Memory B cell (primary cell): ENCODE data around the gene PLA2G10.

ENCODE experiments used
- ATAC-seq: fragments of 150-1000 bp; cut with Tn5 transposase; 2 replicates; pipeline ENCODE4 v1.10.0; 2021; ENCODE audit warnings: low read depth, mild to moderate bottlenecking, moderate library complexity
- DNase-seq, 2 donors: peaks; one replicate each; pipeline ENCODE4 v3.0.0; 2022; ENCODE audit warnings: low spot score in 2 of 2
- H3K27ac Mint-ChIP-seq: one replicate; pipeline ENCODE4 v1.8.0; 2022; ENCODE audit warnings: mild to moderate bottlenecking, moderate library complexity, mixed read lengths
- H3K27me3 Mint-ChIP-seq: one replicate; pipeline ENCODE4 v1.8.0; 2022; ENCODE audit warnings: mixed read lengths
- H3K36me3 Mint-ChIP-seq: one replicate; pipeline ENCODE4 v1.8.0; 2022; ENCODE audit warnings: mild to moderate bottlenecking, mixed read lengths
- H3K4me1 Mint-ChIP-seq: one replicate; pipeline ENCODE4 v1.8.0; 2022; ENCODE audit warnings: mixed read lengths
- H3K4me3 Mint-ChIP-seq: one replicate; pipeline ENCODE4 v1.8.0; 2022; ENCODE audit warnings: mild to moderate bottlenecking, moderate library complexity, mixed read lengths
- H3K9me3 Mint-ChIP-seq: one replicate; pipeline ENCODE4 v1.8.0; 2022; ENCODE audit warnings: mixed read lengths

Gene PLA2G10

DNA sequence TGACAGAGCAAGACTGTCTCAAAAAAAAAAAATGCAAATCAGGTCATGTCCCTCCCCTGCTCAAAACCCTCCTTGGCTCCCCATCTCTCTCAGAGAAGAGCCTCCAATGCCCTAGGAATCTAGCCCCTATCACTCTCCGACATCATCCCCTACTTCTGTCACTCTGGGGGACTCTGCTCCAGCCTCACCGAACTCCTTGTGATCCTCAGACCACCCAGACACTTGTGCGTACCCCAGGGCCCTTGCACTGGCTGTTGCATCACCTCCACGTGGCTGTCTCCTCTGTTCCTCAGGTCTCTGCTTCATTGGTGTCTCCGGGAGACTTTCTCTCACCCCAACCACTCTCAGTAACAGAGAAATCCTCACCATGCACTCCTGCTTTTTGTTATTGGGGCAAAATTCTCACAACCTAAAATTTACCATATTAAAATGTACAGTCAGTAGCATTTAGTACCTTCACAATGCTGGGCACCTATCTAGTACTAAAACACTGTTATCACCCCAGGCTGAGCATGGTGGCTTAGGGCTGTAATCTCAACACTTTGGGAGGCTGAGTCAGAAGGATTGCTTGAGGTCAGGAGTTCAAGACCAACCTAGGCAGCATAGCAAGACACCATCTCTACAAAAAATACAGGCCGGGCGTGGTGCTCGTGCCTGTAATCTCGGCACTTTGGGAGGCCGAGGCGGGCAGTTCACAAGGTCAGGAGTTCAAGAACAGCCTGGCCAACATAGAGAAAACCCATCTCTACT is 15.2 kb downstream of the PLA2G10 start:
- Mint-ChIP-seq H3K9me3 (peaks cover 3% of the 10 kb centered on the region), H3K27ac (no peak overlapping the region), H3K36me3 (peaks cover 4% of the 10 kb centered on the region), H3K4me3 (no peak overlapping the region), H3K27me3 (peaks cover 6% of the 10 kb centered on the region), H3K4me1 (peaks cover 4% of the 10 kb centered on the region)
- ATAC-seq = no peak
- DNase-seq = no peak

DNA sequence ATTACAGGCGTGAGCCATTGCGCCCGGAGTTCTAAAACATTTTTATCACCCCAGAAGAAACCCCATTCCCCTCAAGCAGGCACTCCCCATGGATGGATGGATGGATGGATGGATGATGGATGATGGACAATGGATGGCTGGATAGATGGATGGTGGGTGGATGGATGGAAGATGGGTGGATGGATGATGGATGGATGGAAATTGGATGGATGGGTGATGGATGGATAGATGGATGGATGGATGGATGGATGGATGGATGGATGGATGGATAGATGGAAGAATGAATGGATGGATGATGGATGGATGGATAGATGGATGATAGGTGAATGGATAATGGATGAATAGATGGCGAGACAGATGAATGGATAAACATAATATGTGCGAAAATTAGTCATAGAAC is 16.5 kb downstream of the PLA2G10 start:
- no peak overlapping the region for H3K27ac Mint-ChIP-seq
- H3K36me3 Mint-ChIP-seq = peaks cover 2% of the 10 kb centered on the region
- H3K9me3 Mint-ChIP-seq = peaks cover 3% of the 10 kb centered on the region

DNA sequence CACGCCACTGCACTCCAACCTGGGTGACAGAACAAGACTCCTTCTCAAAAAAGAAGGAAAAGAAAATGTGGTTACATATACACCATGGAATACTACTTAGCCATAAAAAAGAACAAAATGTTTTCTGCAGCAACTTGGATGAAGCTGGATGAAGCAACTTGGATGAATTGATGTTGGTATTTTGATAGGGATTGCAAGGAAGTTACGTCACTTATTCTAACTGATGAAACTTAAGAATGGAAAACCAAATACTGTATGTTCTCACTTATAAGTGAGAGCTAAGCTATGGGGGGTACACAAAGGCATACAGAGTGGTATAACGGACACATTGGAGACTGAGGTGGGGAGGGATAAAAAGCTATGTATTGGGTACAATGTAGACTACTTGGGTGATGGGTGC is 17.5 kb downstream of the PLA2G10 start:
- peaks cover 2% of the 10 kb centered on the region for H3K36me3 Mint-ChIP-seq
- H3K9me3 Mint-ChIP-seq = peaks cover 3% of the 10 kb centered on the region
- H3K27me3 Mint-ChIP-seq = peaks cover 4% of the 10 kb centered on the region
- peaks cover 13% of the 10 kb centered on the region for H3K4me1 Mint-ChIP-seq
- no peak for DNase-seq
- H3K27ac Mint-ChIP-seq = no peak overlapping the region
- no peak overlapping the region for H3K4me3 Mint-ChIP-seq
- no peak for ATAC-seq

More for the DNA sequence above, 16.5 kb downstream of the PLA2G10 start:
- peaks cover 4% of the 10 kb centered on the region for H3K27me3 Mint-ChIP-seq
- H3K4me1 Mint-ChIP-seq = peaks cover 5% of the 10 kb centered on the region
- no peak for ATAC-seq
- DNase-seq = no peak
- H3K4me3 Mint-ChIP-seq = no peak overlapping the region

DNA sequence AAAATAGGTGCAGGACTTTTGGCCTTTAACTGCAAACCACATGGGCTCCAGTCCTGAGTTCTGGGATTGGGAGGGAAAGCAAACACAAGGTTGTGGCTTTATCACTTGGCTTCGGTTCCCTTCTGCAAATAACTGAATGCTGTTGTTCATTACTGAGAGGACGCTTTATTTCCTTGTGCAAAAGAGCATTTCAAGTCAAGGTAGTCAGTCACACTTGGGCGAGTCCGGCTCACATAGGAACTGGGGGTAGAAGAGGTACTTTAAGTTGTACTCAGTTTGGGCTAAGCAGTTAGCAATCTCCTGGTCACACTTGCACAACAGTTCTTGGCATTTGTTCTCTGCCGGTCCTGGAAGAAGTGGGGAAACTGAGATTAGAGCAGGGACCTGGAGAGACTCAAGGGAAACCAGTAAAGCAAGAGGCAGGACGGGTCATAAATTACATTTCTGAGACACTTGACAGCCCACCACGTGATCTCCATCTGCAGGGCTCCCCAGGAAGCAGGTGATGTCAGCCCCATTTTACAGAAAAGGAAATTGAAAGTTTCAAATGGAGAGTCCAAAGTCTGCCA is 21.6 kb downstream of the PLA2G10 start:
- H3K4me3 Mint-ChIP-seq = peak overlapping the region; percentile 72

DNA sequence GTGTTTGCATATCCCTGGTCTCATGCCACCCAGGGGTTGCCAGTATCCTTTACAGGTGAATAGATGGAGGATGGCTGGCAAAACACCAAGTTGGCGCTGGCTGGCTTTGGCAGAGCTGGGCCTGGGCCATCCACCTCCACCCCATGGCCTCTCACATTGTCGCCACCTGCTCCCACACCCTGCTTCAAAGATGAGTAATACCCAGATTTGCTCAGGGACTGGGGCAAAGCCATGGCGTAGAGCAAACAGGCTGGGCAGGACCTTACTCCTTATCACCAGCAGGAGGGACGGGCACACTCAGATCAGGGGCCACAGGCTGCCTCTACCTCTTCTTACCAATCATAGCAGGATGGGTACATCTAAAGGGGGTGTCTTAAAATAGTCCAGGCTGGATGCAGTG is 24.3 kb downstream of the PLA2G10 start:
- no peak for DNase-seq
- ATAC-seq = no peak

More for the DNA sequence above, 21.6 kb downstream of the PLA2G10 start:
- H3K36me3 Mint-ChIP-seq = peaks cover 9% of the 10 kb centered on the region
- H3K4me1 Mint-ChIP-seq = peaks cover 9% of the 10 kb centered on the region
- peaks cover under 1% of the 10 kb centered on the region for H3K27me3 Mint-ChIP-seq
- ATAC-seq (peak; percentile 89), DNase-seq (peak; percentile 30 to 34)
- peak overlapping the region; percentile 85 for H3K27ac Mint-ChIP-seq
- no peaks in the 10 kb centered on the region for H3K9me3 Mint-ChIP-seq

DNA sequence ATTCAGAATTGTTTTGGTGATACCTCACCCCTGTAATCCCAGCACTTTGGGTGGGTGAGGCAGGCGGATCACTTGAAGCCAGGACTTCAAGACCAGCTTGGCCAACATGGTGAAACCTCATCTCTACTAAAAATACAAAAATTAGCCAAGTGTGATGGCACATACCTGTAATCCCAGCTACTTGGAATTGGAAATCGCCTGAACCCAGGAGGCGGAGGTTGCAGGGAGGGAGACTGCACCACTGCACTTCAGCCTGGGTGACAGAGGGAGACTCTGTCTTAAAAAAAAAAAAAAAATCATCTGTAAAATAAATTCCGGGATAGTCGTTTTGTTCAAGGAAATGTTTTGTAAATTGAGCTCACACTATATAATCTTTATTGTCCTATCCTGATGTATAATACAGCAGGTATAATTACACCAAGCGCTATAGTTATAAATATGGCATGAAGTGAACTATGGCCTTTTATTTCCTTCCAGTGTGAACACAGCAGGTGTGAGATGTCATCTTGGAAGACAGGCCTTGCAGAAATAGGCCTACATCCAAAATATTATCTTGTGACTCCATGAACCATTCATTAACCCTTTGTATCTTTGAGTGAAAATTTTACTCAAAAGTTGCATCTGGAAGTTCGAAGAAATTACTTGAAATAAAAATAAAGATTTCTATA is 25.4 kb downstream of the PLA2G10 start:
- no peak overlapping the region for H3K27ac Mint-ChIP-seq
- H3K36me3 Mint-ChIP-seq = peaks cover 32% of the 10 kb centered on the region
- H3K4me1 Mint-ChIP-seq = peaks cover 9% of the 10 kb centered on the region
- H3K4me3 Mint-ChIP-seq = no peak overlapping the region
- H3K9me3 Mint-ChIP-seq = no peaks in the 10 kb centered on the region
- H3K27me3 Mint-ChIP-seq = no peaks in the 10 kb centered on the region
- ATAC-seq (no peak), DNase-seq (no peak)

More for the DNA sequence above, 24.3 kb downstream of the PLA2G10 start:
- Mint-ChIP-seq H3K27ac (no peak overlapping the region), H3K27me3 (no peaks in the 10 kb centered on the region), H3K4me1 (peaks cover 9% of the 10 kb centered on the region), H3K36me3 (peaks cover 28% of the 10 kb centered on the region), H3K4me3 (no peak overlapping the region), H3K9me3 (no peaks in the 10 kb centered on the region)

DNA sequence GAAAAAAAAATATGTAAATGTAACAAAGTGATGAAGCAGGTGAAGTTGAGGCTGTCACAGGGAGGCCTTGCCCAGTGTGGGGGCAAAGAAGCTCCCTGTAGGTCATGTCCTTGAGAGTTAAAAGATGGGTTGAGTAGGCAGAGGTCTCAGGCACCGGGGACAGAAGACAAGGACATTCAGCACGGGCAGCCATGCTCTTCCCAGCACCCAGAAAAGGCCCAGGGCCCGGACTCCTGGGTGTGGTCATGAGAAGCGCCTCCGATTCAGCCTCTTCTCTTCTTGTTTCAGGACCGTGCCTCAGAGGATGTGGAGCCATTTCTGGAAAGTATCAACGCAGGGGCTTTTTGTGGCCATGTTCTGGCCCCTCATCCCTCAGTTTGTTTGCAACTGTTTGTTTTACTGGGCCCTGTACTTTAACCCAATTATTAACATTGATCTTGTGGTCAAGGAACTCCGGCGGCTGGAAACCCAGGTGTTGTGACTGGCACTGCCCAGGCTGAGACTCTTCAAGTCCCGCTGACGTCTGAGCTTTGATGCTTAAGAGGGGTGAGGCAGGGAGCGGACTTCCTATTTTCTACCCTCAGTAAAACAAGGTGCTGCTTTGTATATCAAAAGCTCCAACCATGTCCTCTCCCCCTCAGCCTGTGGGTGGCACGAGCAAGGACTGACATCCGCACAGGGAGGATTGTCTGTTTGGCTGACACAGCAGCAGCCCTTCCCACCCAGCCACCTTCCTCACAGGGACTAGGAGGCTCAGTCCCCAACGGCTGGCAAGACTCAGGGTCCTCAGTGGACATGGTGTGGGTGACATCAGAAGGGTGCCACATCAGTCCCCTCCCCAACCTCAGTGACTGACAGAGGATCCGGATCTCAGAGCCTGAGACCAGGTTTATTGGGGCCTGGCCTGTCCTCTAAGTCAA is 26.5 kb downstream of the PLA2G10 start:
- no peak for DNase-seq
- Mint-ChIP-seq H3K4me3 (no peak overlapping the region), H3K4me1 (peaks cover 8% of the 10 kb centered on the region), H3K27ac (no peak overlapping the region), H3K9me3 (no peaks in the 10 kb centered on the region), H3K36me3 (peaks cover 35% of the 10 kb centered on the region), H3K27me3 (no peaks in the 10 kb centered on the region)
- ATAC-seq = no peak

DNA sequence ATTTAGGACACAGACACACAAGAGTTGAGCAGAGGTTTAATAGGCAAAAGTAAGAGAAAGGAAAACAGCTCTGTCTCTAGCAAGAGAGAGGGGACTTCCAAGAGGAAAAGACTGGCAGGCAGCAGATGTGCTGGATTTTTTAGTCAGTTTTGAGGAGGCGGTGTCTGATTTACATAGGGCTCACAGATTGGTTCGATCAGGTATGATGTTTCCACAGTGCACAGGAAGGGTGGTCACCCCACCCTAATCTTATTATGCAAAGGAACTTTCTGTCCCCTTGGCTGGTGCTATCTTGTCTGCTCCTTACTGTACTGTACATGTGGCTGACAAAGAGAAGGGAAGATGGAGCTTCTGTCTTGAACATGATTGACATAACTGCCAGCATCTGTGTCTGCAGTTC is 36.0 kb downstream of the PLA2G10 start:
- peak in 1 of 2 donors; percentile 35 for DNase-seq
- Mint-ChIP-seq H3K4me1 (peaks cover 8% of the 10 kb centered on the region), H3K9me3 (no peaks in the 10 kb centered on the region), H3K27ac (peak overlapping the region; percentile 90), H3K4me3 (peak overlapping the region; percentile 32), H3K36me3 (peaks cover 27% of the 10 kb centered on the region), H3K27me3 (no peaks in the 10 kb centered on the region)
- ATAC-seq = peak; percentile 100

DNA sequence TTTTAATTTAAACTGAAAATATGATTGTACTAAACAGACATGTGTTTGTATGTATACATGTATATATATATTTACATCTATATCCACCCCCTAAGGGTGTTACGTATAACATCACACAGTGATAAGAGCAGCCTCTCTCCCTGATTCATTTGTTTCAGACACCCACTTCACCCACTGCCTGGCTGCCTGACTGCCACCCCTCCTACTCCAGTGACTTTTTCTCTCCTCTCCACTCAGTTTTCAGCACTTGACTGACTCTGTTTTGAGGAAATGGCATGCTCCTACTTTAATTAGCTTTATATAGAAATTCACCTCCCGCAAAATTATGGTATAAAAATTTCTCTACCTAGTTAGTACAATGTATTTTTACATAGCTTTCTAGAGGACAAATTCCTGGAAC is 41.4 kb downstream of the PLA2G10 start:
- Mint-ChIP-seq H3K27me3 (no peaks in the 10 kb centered on the region), H3K4me1 (no peaks in the 10 kb centered on the region), H3K36me3 (peaks cover 24% of the 10 kb centered on the region), H3K9me3 (no peaks in the 10 kb centered on the region), H3K4me3 (no peak overlapping the region), H3K27ac (peak overlapping the region; percentile 43)
- no peak for ATAC-seq
- DNase-seq = no peak

DNA sequence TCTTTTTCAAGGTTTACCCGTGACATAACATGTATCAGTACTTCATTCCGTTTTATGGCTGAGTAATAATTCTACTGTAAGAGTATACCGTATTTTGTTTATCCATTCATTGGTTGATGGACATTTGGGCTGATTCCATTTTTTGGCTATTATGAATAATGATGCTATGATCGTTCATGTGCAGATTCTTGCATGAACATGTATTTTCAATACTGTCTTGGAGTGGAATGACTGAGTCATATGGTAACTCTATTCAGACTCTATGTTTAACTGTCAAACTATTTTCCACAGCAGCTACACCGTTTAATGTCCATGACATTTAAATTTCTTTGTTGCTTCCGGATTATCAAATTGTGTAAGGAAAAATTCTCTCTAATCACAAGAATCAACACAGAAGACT is 43.5 kb downstream of the PLA2G10 start:
- peaks cover 20% of the 10 kb centered on the region for H3K36me3 Mint-ChIP-seq
- ATAC-seq (no peak), DNase-seq (no peak)
- H3K27me3 Mint-ChIP-seq = no peaks in the 10 kb centered on the region
- H3K27ac Mint-ChIP-seq = peak overlapping the region; percentile 62
- H3K9me3 Mint-ChIP-seq = no peaks in the 10 kb centered on the region
- H3K4me1 Mint-ChIP-seq = no peaks in the 10 kb centered on the region
- H3K4me3 Mint-ChIP-seq = no peak overlapping the region

DNA sequence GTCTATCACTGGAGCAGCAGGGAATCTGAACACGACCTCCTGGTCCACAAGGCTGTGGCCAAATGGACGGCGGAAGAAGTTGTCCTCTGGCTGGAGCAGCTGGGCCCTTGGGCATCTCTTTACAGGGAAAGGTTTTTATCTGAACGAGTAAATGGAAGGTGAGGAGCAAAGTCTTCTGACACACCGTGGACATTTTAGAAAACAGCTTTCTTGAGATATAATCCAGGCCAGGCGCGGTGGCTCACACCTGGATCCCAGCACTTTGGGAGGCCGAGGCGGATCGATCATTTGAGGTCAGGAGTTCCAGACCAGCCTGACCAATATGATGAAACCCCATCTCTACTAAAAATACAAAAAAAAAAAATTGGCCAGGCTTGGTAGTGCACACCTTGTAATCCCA is 44.3 kb downstream of the PLA2G10 start:
- DNase-seq = no peak
- peaks cover 19% of the 10 kb centered on the region for H3K36me3 Mint-ChIP-seq
- H3K27me3 Mint-ChIP-seq = no peaks in the 10 kb centered on the region
- no peaks in the 10 kb centered on the region for H3K9me3 Mint-ChIP-seq
- no peaks in the 10 kb centered on the region for H3K4me1 Mint-ChIP-seq
- H3K27ac Mint-ChIP-seq = peak overlapping the region; percentile 62
- no peak for ATAC-seq
- H3K4me3 Mint-ChIP-seq = no peak overlapping the region

DNA sequence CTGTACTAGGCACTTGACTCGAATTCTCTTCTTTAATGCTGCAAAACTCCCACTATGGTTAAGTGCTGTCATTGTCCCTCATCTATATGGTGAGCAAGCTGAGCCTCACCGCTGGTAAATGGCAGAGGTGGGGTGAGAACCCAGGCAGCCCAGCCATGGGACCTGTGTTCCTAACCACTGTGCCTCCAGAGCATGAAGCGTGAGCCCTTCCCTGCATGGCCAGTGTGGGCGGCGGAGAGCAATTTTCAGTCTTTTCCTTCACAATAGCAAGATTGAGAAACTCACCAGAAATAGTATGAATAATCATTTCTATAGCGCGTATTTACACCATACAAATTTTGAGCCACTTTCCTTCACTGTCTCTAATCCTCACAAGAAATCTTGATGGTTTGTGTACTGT is 52.2 kb downstream of the PLA2G10 start:
- H3K36me3 Mint-ChIP-seq = peaks cover 4% of the 10 kb centered on the region

DNA sequence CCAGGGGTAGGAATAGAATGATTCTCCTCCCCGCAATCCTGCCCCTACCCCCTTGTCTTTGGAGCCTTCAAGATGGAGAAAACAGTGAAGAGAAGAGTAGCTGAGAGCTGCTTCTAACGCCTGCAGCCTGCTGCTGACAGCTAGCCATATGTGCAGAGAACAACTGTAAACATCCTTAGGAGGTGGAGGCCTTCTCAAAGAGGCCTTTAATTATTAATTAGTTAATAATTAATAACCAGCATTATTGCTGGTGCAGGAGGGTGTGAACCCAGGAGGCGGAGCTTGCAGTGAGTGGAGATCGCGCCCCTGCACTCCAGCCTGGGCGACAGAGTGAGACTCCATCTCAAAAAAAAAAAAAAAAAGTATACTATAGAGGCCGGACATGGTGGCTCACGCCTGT is 52.9 kb downstream of the PLA2G10 start:
- DNase-seq (no peak), ATAC-seq (no peak)
- no peak overlapping the region for H3K27ac Mint-ChIP-seq
- H3K36me3 Mint-ChIP-seq = peaks cover 4% of the 10 kb centered on the region
- H3K4me3 Mint-ChIP-seq = no peak overlapping the region
- H3K4me1 Mint-ChIP-seq = peaks cover 21% of the 10 kb centered on the region
- H3K9me3 Mint-ChIP-seq = no peaks in the 10 kb centered on the region
- H3K27me3 Mint-ChIP-seq = no peaks in the 10 kb centered on the region

More for the DNA sequence above, 52.2 kb downstream of the PLA2G10 start:
- peak overlapping the region; percentile 16 for H3K27ac Mint-ChIP-seq
- peaks cover 17% of the 10 kb centered on the region for H3K4me1 Mint-ChIP-seq
- H3K4me3 Mint-ChIP-seq = no peak overlapping the region
- ATAC-seq (no peak), DNase-seq (no peak)
- no peaks in the 10 kb centered on the region for H3K27me3 Mint-ChIP-seq
- no peaks in the 10 kb centered on the region for H3K9me3 Mint-ChIP-seq
